IMR-90 (cell line): ENCODE measurements around the gene DUSP2. TPM values are rescaled to one million over a fixed set of nuclear protein-coding genes. Genes with fewer than 3 reads are reported as not detected.

Source experiments
- ATAC-seq: fragments of 200-7000 bp; cut with Tn5 transposase; 2 replicates; pipeline ENCODE4 v1.9.1; 2020; ENCODE audit warnings: low read depth, mild to moderate bottlenecking, moderate library complexity
- BruUV-seq: library from RNA; stranded (reverse); fragments of 400-500 nt; replicated peaks from 2 replicates; lab custom pipeline; 2021; lab: Mats Ljungman, UMichigan
- CTCF ChIA-PET: fragments of 300-600 bp; formaldehyde crosslinking; extraction: SDS; loops from one replicate; lab custom pipeline; 2021; ENCODE audit warnings: antibody characterized with exemption; lab: Yijun Ruan, JAX
- POLR2A ChIA-PET: fragments of 300-600 bp; sonication (Branson Sonifier 250); formaldehyde crosslinking; loops from one replicate; lab custom pipeline; 2022; ENCODE audit warnings: antibody characterized with exemption; ENCODE audit not compliant: unreplicated experiment; lab: Charles Lee
- DNase-seq: peaks from one replicate; pipeline ENCODE4 v3.0.0; 2013
- H2AFZ ChIP-seq: replicated peaks from 2 replicates; pipeline ENCODE3; 2013; ENCODE audit warnings: low read length, mild to moderate bottlenecking; ENCODE audit not compliant: poor library complexity
- H2AK5ac ChIP-seq: 2 replicates; pipeline ENCODE4 v1.6.1; 2013; ENCODE audit warnings: low read depth, low read length, inconsistent platforms
- H2AK9ac ChIP-seq: replicated peaks from 2 replicates; pipeline ENCODE3; 2013; ENCODE audit warnings: mild to moderate bottlenecking, low read depth, low read length, moderate library complexity; ENCODE audit not compliant: poor library complexity
- H2BK120ac ChIP-seq: 2 replicates; pipeline ENCODE4 v1.6.1; 2013; ENCODE audit warnings: low read depth, low read length, inconsistent platforms
- H2BK15ac ChIP-seq: 3 replicates; pipeline ENCODE4 v1.6.1; 2013; ENCODE audit warnings: low read depth, low read length, inconsistent platforms
- H2BK20ac ChIP-seq: 2 replicates; pipeline ENCODE4 v1.6.1; 2013; ENCODE audit warnings: low read depth, mild to moderate bottlenecking, inconsistent platforms, low read length, moderate library complexity
- H2BK5ac ChIP-seq: 2 replicates; pipeline ENCODE4 v1.6.1; 2013; ENCODE audit warnings: mild to moderate bottlenecking, low read depth, low read length, inconsistent platforms; ENCODE audit not compliant: poor library complexity, severe bottlenecking
- H3K14ac ChIP-seq: replicated peaks from 2 replicates; pipeline ENCODE4 v1.6.1; 2013; ENCODE audit warnings: low read depth, low read length, inconsistent platforms
- H3K18ac ChIP-seq: 2 replicates; pipeline ENCODE4 v1.6.1; 2013; ENCODE audit warnings: low read depth, low read length, control low read depth
- H3K23ac ChIP-seq: 2 replicates; pipeline ENCODE4 v1.6.1; 2013; ENCODE audit warnings: low read depth, low read length, inconsistent platforms
- H3K27ac ChIP-seq: 2 replicates; pipeline ENCODE4 v1.5.1; 2013; ENCODE audit warnings: mild to moderate bottlenecking, control low read depth, low read length; ENCODE audit not compliant: insufficient read depth
- H3K27me3 ChIP-seq: 2 replicates; pipeline ENCODE4 v1.6.1; 2013; ENCODE audit warnings: low read length; ENCODE audit not compliant: control insufficient read depth, insufficient read depth
- H3K36me3 ChIP-seq: 2 replicates; pipeline ENCODE4 v1.6.1; 2013; ENCODE audit warnings: low read length, mixed read lengths; ENCODE audit not compliant: control insufficient read depth, insufficient read depth
- H3K4ac ChIP-seq: 2 replicates; pipeline ENCODE4 v1.6.1; 2013; ENCODE audit warnings: low read depth, low read length, inconsistent platforms
- H3K4me1 ChIP-seq: 2 replicates; pipeline ENCODE4 v1.6.1; 2013; ENCODE audit warnings: low read length, mixed read lengths; ENCODE audit not compliant: control insufficient read depth, insufficient read depth
- H3K4me2 ChIP-seq: 2 replicates; pipeline ENCODE4 v1.6.1; 2013; ENCODE audit warnings: low read depth, mild to moderate bottlenecking, control low read depth, low read length, moderate library complexity
- H3K4me3 ChIP-seq: 2 replicates; pipeline ENCODE4 v1.5.1; 2013; ENCODE audit warnings: low read depth, mild to moderate bottlenecking, control low read depth, low read length, moderate library complexity; ENCODE audit not compliant: insufficient read depth
- H3K56ac ChIP-seq: 2 replicates; pipeline ENCODE4 v1.6.1; 2013; ENCODE audit warnings: low read length, inconsistent platforms; ENCODE audit not compliant: insufficient read depth; ENCODE audit errors: extremely low read depth
- H3K79me1 ChIP-seq, 2 experiments: 2 replicates each; pipeline ENCODE4 v1.6.1; 2013; ENCODE audit warnings: low read length in 2 of 2, inconsistent platforms in 1 of 2, low read depth in 1 of 2
- H3K9ac ChIP-seq: 2 replicates; pipeline ENCODE4 v1.6.1; 2013; ENCODE audit warnings: low read depth, low read length, control low read depth
- H3K9me1 ChIP-seq: 2 replicates; pipeline ENCODE4 v1.6.1; 2013; ENCODE audit warnings: low read length, inconsistent platforms; ENCODE audit not compliant: insufficient read depth
- H3K9me3 ChIP-seq: 2 replicates; pipeline ENCODE4 v1.6.1; 2013; ENCODE audit warnings: low read length; ENCODE audit not compliant: control insufficient read depth, insufficient read depth
- H4K20me1 ChIP-seq: 2 replicates; pipeline ENCODE4 v1.6.1; 2013; ENCODE audit warnings: low read length, inconsistent platforms; ENCODE audit not compliant: insufficient read depth
- H4K5ac ChIP-seq: 2 replicates; pipeline ENCODE4 v1.6.1; 2013; ENCODE audit warnings: mild to moderate bottlenecking, low read depth, low read length, control low read depth
- H4K8ac ChIP-seq, 2 experiments: 2 replicates each; pipeline ENCODE4 v1.6.1; 2013; ENCODE audit warnings: low read depth in 2 of 2, low read length in 2 of 2, control low read depth in 1 of 2, inconsistent platforms in 1 of 2
- H4K91ac ChIP-seq: 2 replicates; pipeline ENCODE4 v1.6.1; 2013; ENCODE audit warnings: low read depth, low read length, inconsistent platforms; ENCODE audit not compliant: insufficient read depth
- BHLHE40 ChIP-seq: fragments of 150-350 bp; IDR thresholded peaks from 2 replicates; pipeline ENCODE4 v1.6.1; 2016; ENCODE audit warnings: mild to moderate bottlenecking, low read depth, low read length
- CEBPB ChIP-seq: IDR thresholded peaks from 2 replicates; pipeline ENCODE4 v1.6.1; 2012; ENCODE audit warnings: low read depth, low read length, improper control_type of control experiment
- MXI1 ChIP-seq: IDR thresholded peaks from 2 replicates; pipeline ENCODE4 v1.6.1; 2012; ENCODE audit warnings: low read depth, mild to moderate bottlenecking, low read length, moderate library complexity, borderline replicate concordance
- NFE2L2 ChIP-seq: fragments of 150-350 bp; IDR thresholded peaks from 2 replicates; pipeline ENCODE4 v1.6.1; 2016; ENCODE audit warnings: low read depth, mild to moderate bottlenecking, low read length
- POLR2A ChIP-seq: IDR thresholded peaks from 2 replicates; pipeline ENCODE4 v1.6.1; 2012; ENCODE audit warnings: mild to moderate bottlenecking, low read depth, low read length
- SMC3 ChIP-seq: fragments of 150-350 bp; IDR thresholded peaks from 2 replicates; pipeline ENCODE4 v1.6.1; 2016; ENCODE audit warnings: low read depth, mild to moderate bottlenecking, antibody characterized with exemption, low read length, moderate library complexity
- WGBS, 2 experiments: methylation state at CpG; one replicate each; pipeline versions ENCODE4 v1.1.5 to v1.1.7; 2013; ENCODE audit warnings: missing lambda C conversion rate in 2 of 2; ENCODE audit not compliant: insufficient read length in 1 of 2; ENCODE audit errors: extremely low coverage in 2 of 2; 5-methylcytosine and 5-hydroxymethylcytosine counted together
- dilution Hi-C: fragments of 300-500 bp; cut with HindIII; formaldehyde crosslinking; loops from one replicate; pipeline ENCODE4 v1.14.3; 2018; ENCODE audit warnings: low sequenced_read_pairs; ENCODE audit not compliant: unreplicated experiment
- in situ Hi-C: fragments of 300-500 bp; cut with MboI; formaldehyde crosslinking; loops from 3 replicates; pipeline ENCODE4 v1.14.3; 2019; ENCODE audit warnings: low sequenced_read_pairs, inconsistent platforms, mixed read lengths
- intact Hi-C: fragments of 100-400 bp; cut with micrococcal nuclease; formaldehyde crosslinking; loops from 2 replicates; pipeline ENCODE4 v1.10.0; 2022
- polyA plus RNA-seq, 3 experiments: library from polyadenylated mRNA; depleted of rRNA; stranded (reverse); fragments of >200 nt; gene quantifications; 2 replicates each; pipeline ENCODE4 v1.2.3, GENCODE V29; 2012; ENCODE audit warnings: low replicate concordance in 1 of 3
- total RNA-seq: library from RNA; depleted of rRNA; stranded (reverse); fragments of >200 nt; gene quantifications from 2 replicates; pipeline ENCODE4 v1.2.3, GENCODE V29; 2012

Gene DUSP2
- total and polyA plus RNA-seq, 2 of the 4 experiments (the other 2 are of a cell fraction): 1.8 to 3.8 TPM

DNA sequence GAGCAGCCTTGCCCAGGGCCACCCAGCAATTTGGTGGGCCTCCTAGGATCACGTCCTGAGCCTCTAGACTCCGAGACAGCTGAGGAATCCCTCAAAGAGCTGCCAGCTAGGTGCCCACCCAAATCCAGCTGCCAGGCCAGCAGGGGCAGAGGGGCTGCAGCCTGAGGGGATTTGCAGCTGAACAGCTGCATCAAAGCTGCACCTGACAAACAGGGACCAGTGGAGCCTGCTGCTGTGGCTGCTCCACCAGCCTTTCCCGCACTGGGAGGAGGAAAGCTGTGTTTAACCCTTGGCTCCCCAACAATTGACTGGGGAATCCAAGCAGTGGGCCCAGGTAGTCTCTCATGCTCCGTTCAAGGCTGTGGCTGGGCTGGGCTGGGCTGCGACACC, 37.1 kb downstream of the DUSP2 start:
- Histone ChIP-seq H3K4ac (no peak overlapping the region), H2AFZ (no peak overlapping the region), H3K4me3 (no peak overlapping the region), H2AK9ac (no peak overlapping the region), H3K4me2 (no peak overlapping the region), H2BK5ac (no peak overlapping the region), H2BK120ac (no peak overlapping the region), H2BK20ac (no peak overlapping the region), H3K56ac (no peak overlapping the region), H2BK15ac (no peak overlapping the region), H3K27me3 (peaks cover 62% of the 10 kb centered on the region), H4K20me1 (no peaks in the 10 kb centered on the region), H3K18ac (no peak overlapping the region), H3K79me1 (no peaks in the 10 kb centered on the region), H2AK5ac (no peak overlapping the region), H3K14ac (no peak overlapping the region), H3K9me1 (no peaks in the 10 kb centered on the region), H3K36me3 (no peaks in the 10 kb centered on the region), H4K5ac (no peak overlapping the region), H3K27ac (no peak overlapping the region), H3K4me1 (no peaks in the 10 kb centered on the region; the same call in 1 of the 2 replicates), H4K8ac (no peak overlapping the region), H3K9me3 (peaks cover 15% of the 10 kb centered on the region), H4K91ac (no peak overlapping the region), H3K9ac (no peak overlapping the region), H3K23ac (no peak overlapping the region)
- no peak for ATAC-seq
- in situ Hi-C loops (loop anchor here (25.0 kb wide), 1 partner anchor 96 kb away; no protein-coding TSS in a partner anchor), intact Hi-C loops (no loop called here), dilution Hi-C loops (no loop called here)
- 60% methylated on average over 1 of the region's 5 CpGs; no CpG with 5 or more reads in 1 of the 2 experiments for WGBS, 2 experiments
- TF ChIP-seq POLR2A (no peak), NFE2L2 (no peak), MXI1 (no peak), BHLHE40 (no peak), CEBPB (no peak), SMC3 (no peak)
- DNase-seq: no peak
- ChIA-PET CTCF (interaction anchor here (0.9 kb wide), 1 partner anchor 9 kb away, joined by 4 read pairs; no protein-coding TSS in a partner anchor), POLR2A (no interaction called here)
- BruUV-seq: no TSS peak
